HEK293 (cell line): ENCODE results near the gene ENGASE.
A peak's percentile ranks its signal among the peaks of the same experiment; 100 is the strongest.

Source experiments
- CTCF ChIA-PET: fragments of 350-600 bp; formaldehyde crosslinking; extraction: SDS; loops from one replicate; lab custom pipeline; 2021; ENCODE audit warnings: antibody characterized with exemption; lab: Yijun Ruan, JAX
- POLR2A ChIA-PET: fragments of 300-600 bp; formaldehyde crosslinking; extraction: SDS; loops from one replicate; lab custom pipeline; 2020; ENCODE audit warnings: antibody characterized with exemption, inconsistent platforms; lab: Yijun Ruan, JAX
- H3K27ac ChIP-seq: fragments of 200-500 bp; sonication (Bioruptor generic); 2 replicates; pipeline ENCODE4 v1.5.1; 2014; ENCODE audit warnings: low read depth, low read length, control low read depth, inconsistent platforms; ENCODE audit errors: extremely low read depth
- H3K36me3 ChIP-seq, 2 experiments: fragments of 200-500 bp in 1 of 2; sonication (Bioruptor generic) in 1 of 2; 1 replicate in 1 of 2; 2 replicates in 1 of 2; pipeline ENCODE4 v1.5.1; 2014 to 2017; ENCODE audit warnings: inconsistent platforms in 2 of 2, low read length in 2 of 2; ENCODE audit not compliant: control insufficient read depth in 2 of 2, insufficient read depth in 1 of 2
- H3K4me1 ChIP-seq: fragments of 200-500 bp; sonication (Bioruptor generic); 2 replicates; pipeline ENCODE4 v1.5.1; 2014; ENCODE audit warnings: mild to moderate bottlenecking, low read length, inconsistent platforms; ENCODE audit not compliant: control insufficient read depth, insufficient read depth
- H3K4me3 ChIP-seq: 2 replicates; pipeline ENCODE4 v1.5.1; 2011; ENCODE audit warnings: low read depth, mild to moderate bottlenecking, control low read depth, low read length, moderate library complexity
- H3K9me3 ChIP-seq: fragments of 200-500 bp; sonication (Bioruptor generic); 2 replicates; pipeline ENCODE4 v1.5.1; 2014; ENCODE audit warnings: low read depth, low read length, inconsistent platforms; ENCODE audit not compliant: control insufficient read depth, insufficient read depth
- BCL11A ChIP-seq: fragments of 450-650 bp; formaldehyde crosslinking; IDR thresholded peaks from 2 replicates; pipeline ENCODE4 v1.5.1; 2016; ENCODE audit warnings: low read depth, missing biosample characterization, missing genetic modification characterization
- HOXC10 ChIP-seq: sonication (generic); formaldehyde crosslinking; IDR thresholded peaks from 2 replicates; pipeline ENCODE4 v1.8.1; 2023; ENCODE audit warnings: mild to moderate bottlenecking, missing genetic modification reagents
- ZBTB21 ChIP-seq: fragments of 450-650 bp; formaldehyde crosslinking; IDR thresholded peaks from 2 replicates; pipeline ENCODE4 v1.5.1; 2017; ENCODE audit warnings: missing biosample characterization, missing genetic modification characterization
- ZFP3 ChIP-seq: fragments of 450-650 bp; formaldehyde crosslinking; IDR thresholded peaks from 2 replicates; pipeline ENCODE4 v1.5.1; 2016; ENCODE audit warnings: low read depth, missing biosample characterization, missing genetic modification characterization
- ZIC2 ChIP-seq: fragments of 450-650 bp; formaldehyde crosslinking; IDR thresholded peaks from 2 replicates; pipeline ENCODE4 v1.5.1; 2016; ENCODE audit warnings: missing biosample characterization, missing genetic modification characterization
- ZNF138 ChIP-seq: fragments of 450-650 bp; formaldehyde crosslinking; IDR thresholded peaks from 2 replicates; pipeline ENCODE4 v1.5.1; 2016; ENCODE audit warnings: missing biosample characterization, missing genetic modification characterization, borderline replicate concordance
- ZNF169 ChIP-seq: fragments of 450-650 bp; formaldehyde crosslinking; IDR thresholded peaks from 2 replicates; pipeline ENCODE4 v1.5.1; 2016; ENCODE audit warnings: missing biosample characterization, missing genetic modification characterization
- ZNF175 ChIP-seq: fragments of 450-650 bp; formaldehyde crosslinking; IDR thresholded peaks from 2 replicates; pipeline ENCODE4 v1.5.1; 2016; ENCODE audit warnings: missing biosample characterization, missing genetic modification characterization
- ZNF202 ChIP-seq: fragments of 450-650 bp; formaldehyde crosslinking; IDR thresholded peaks from 2 replicates; pipeline ENCODE4 v1.5.1; 2016; ENCODE audit warnings: missing biosample characterization, missing genetic modification characterization, borderline replicate concordance
- ZNF24 ChIP-seq: fragments of 450-650 bp; formaldehyde crosslinking; IDR thresholded peaks from 2 replicates; pipeline ENCODE4 v1.5.1; 2016; ENCODE audit warnings: missing biosample characterization, missing genetic modification characterization
- ZNF350 ChIP-seq: fragments of 450-650 bp; formaldehyde crosslinking; IDR thresholded peaks from 2 replicates; pipeline ENCODE4 v1.5.0; 2017; ENCODE audit warnings: missing biosample characterization, mild to moderate bottlenecking, missing genetic modification characterization
- ZNF48 ChIP-seq: fragments of 450-650 bp; formaldehyde crosslinking; IDR thresholded peaks from 2 replicates; pipeline ENCODE4 v1.5.1; 2016; ENCODE audit warnings: missing biosample characterization, missing genetic modification characterization
- ZNF624 ChIP-seq: fragments of 450-650 bp; formaldehyde crosslinking; IDR thresholded peaks from 2 replicates; pipeline ENCODE4 v1.5.1; 2017; ENCODE audit warnings: missing biosample characterization, missing genetic modification characterization
- ZNF707 ChIP-seq: fragments of 450-650 bp; formaldehyde crosslinking; IDR thresholded peaks from 2 replicates; pipeline ENCODE4 v1.5.1; 2016; ENCODE audit warnings: missing biosample characterization, missing genetic modification characterization
- TF ChIP-seq, protein P1 (sequence below): fragments of 450-650 bp; formaldehyde crosslinking; IDR thresholded peaks from 2 replicates; pipeline ENCODE4 v1.5.1; 2016; ENCODE audit warnings: missing biosample characterization, missing genetic modification characterization
- TF ChIP-seq, protein P2 (sequence below): fragments of 450-650 bp; formaldehyde crosslinking; IDR thresholded peaks from 2 replicates; pipeline ENCODE4 v1.5.1; 2016; ENCODE audit warnings: missing biosample characterization, missing genetic modification characterization, borderline replicate concordance

ENGASE gene

DNA sequence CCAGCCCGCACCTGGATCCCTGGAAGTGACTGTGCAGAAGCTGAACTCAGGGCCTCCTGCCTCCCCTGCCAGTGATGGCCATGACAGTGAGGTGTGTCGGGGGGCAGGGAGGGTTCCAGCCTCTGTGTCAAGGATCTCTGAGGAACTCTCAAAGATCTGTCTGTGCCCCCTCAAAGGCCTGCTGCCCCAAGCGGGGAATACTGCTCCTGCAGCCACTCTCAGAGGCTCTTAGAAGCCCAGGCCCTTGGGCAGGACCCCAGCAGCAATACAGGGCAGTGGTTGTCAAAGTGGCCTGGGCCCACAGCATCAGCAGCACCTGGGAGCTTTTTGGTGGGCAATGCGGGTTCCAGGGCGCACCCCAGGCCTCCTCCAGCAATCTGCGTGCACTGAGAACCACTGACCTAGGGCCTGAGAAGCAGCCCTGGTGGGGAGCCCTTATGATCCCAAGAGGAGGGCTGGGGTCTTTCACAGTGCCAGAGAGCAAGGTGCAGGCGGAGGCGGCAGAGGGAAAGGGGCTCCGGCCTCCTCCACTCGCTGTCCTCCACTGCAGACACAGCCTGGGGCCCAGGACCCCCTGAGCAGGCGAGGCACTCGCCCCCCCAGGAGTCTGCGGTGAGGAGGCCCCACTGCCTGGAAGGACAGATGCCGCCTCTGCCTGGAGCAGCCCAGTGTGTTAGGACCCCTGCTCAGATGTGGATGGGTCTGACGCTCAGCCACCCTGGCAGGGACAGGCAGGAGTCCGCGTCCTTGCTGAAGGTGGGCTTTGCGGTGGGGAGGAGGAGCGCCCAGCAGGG is 42.1 kb downstream of the ENGASE start:
- no peak for TF ChIP-seq ZNF350 (tag by site-specific recombination)
- TF ChIP-seq ZIC2 (tag by site-specific recombination), result peak; percentile 74
- Histone ChIP-seq H3K4me1 (peaks cover 14% of the 10 kb centered on the region), H3K9me3 (no peaks in the 10 kb centered on the region), H3K36me3 (no peaks in the 10 kb centered on the region), H3K27ac (no peak overlapping the region), H3K4me3 (no peak overlapping the region)
- CTCF ChIA-PET, result interaction anchor here (1.0 to 2.6 kb wide), 2 partner anchors 72 to 275 kb away, joined by 5 to 7 read pairs; no protein-coding TSS in a partner anchor
- POLR2A ChIA-PET, result no interaction called here

DNA sequence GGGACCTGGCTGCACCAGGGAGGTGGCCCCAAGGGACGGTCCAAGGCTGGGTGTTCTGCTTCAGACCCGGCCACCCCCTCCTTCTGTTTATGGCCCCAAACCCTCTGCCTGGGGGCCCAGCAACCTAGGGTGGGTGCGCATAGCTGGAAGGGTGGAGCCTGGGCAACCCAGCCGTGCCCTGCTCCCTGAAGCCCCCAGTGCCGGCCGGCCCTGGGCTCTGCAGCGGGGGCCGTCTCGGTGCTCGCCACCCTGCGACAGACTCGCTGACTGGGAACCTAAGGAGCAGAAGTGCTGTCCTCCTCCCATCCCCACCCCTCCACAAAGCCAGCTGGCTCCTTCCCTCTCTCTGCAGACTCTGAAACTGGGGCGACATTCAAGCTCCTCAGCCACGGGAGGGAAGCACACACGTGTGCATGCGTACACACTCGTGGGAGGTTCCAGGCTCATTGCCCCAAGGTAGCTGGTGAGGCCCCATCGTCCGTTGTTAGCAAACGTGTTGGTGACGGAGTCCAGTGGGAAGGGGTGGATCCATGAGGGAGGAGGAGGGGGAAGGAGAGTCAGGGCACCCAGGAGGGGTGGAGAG is 43.4 kb downstream of the ENGASE start:
- ChIA-PET CTCF (interaction anchor here (0.6 kb wide), 1 partner anchor 24 kb away, joined by 3 read pairs; no protein-coding TSS in a partner anchor), POLR2A (no interaction called here)
- no peaks in the 10 kb centered on the region for H3K9me3 ChIP-seq
- TF ChIP-seq ZBTB21 (no peak), ZNF24 (tag by site-specific recombination) (no peak), ZNF138 (tag by site-specific recombination) (no peak), HOXC10 (no peak), ZNF624 (tag by site-specific recombination) (no peak), ZNF175 (tag by site-specific recombination) (no peak), ZNF707 (tag by site-specific recombination) (no peak), ZFP3 (tag by site-specific recombination) (no peak), ZNF48 (tag by site-specific recombination) (no peak), ZNF169 (tag by site-specific recombination) (no peak), BCL11A (tag by site-specific recombination) (no peak)
- TF ChIP-seq, protein P1, sequence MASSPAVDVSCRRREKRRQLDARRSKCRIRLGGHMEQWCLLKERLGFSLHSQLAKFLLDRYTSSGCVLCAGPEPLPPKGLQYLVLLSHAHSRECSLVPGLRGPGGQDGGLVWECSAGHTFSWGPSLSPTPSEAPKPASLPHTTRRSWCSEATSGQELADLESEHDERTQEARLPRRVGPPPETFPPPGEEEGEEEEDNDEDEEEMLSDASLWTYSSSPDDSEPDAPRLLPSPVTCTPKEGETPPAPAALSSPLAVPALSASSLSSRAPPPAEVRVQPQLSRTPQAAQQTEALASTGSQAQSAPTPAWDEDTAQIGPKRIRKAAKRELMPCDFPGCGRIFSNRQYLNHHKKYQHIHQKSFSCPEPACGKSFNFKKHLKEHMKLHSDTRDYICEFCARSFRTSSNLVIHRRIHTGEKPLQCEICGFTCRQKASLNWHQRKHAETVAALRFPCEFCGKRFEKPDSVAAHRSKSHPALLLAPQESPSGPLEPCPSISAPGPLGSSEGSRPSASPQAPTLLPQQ, result no peak
- H3K27ac ChIP-seq, result no peak overlapping the region
- H3K36me3 ChIP-seq, result no peaks in the 10 kb centered on the region
- H3K4me3 ChIP-seq, result no peak overlapping the region
- peaks cover 14% of the 10 kb centered on the region for H3K4me1 ChIP-seq

DNA sequence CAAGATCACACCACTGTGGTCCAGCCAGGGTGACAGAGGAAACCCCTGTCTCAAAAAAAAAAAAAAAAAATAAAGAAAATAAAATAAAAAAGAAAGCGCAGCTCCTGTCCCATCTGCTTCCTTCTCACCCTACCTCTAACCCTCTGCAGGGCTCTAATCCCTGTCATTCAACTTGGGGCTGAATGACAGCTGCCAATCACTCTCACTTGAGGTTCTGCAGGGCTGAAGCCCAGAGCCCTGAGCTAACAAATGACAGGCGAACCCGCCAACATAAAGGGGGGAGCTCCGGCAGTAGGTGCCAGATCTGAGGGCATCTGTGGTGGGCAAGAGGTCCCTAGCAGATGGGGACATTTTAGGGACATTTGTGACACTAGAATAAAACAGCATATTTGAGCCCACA is 44.3 kb downstream of the ENGASE start:
- Histone ChIP-seq H3K9me3 (no peaks in the 10 kb centered on the region), H3K36me3 (no peaks in the 10 kb centered on the region), H3K4me3 (no peak overlapping the region), H3K4me1 (peaks cover 14% of the 10 kb centered on the region), H3K27ac (no peak overlapping the region)
- TF ChIP-seq ZNF202, result no peak
- TF ChIP-seq, protein P2, sequence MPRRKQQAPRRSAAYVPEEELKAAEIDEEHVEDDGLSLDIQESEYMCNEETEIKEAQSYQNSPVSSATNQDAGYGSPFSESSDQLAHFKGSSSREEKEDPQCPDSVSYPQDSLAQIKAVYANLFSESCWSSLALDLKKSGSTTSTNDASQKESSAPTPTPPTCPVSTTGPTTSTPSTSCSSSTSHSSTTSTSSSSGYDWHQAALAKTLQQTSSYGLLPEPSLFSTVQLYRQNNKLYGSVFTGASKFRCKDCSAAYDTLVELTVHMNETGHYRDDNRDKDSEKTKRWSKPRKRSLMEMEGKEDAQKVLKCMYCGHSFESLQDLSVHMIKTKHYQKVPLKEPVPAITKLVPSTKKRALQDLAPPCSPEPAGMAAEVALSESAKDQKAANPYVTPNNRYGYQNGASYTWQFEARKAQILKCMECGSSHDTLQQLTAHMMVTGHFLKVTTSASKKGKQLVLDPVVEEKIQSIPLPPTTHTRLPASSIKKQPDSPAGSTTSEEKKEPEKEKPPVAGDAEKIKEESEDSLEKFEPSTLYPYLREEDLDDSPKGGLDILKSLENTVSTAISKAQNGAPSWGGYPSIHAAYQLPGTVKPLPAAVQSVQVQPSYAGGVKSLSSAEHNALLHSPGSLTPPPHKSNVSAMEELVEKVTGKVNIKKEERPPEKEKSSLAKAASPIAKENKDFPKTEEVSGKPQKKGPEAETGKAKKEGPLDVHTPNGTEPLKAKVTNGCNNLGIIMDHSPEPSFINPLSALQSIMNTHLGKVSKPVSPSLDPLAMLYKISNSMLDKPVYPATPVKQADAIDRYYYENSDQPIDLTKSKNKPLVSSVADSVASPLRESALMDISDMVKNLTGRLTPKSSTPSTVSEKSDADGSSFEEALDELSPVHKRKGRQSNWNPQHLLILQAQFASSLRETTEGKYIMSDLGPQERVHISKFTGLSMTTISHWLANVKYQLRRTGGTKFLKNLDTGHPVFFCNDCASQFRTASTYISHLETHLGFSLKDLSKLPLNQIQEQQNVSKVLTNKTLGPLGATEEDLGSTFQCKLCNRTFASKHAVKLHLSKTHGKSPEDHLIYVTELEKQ, result peak; percentile 77; the same call in 1 of the 2 replicates
- POLR2A ChIA-PET, result no interaction called here
- CTCF ChIA-PET, result interaction anchor here (0.6 to 1.1 kb wide), 3 partner anchors 73 to 273 kb away, joined by 3 to 4 read pairs (median 4); no protein-coding TSS in a partner anchor
